ENCODE measurements around the gene CTSE. TPM values are rescaled to one million over a fixed set of nuclear protein-coding genes. Genes with fewer than 3 reads are reported as not detected.
A peak's percentile ranks its signal among the peaks of the same experiment; 100 is the strongest.

The CTSE gene
- total and polyA plus RNA-seq, 2 experiments from 2014 or later, result not detected

GRCh38 chr1:205965036-205965884, 58.4 kb downstream of the CTSE start:
- no peak overlapping the region for H3K4me3 ChIP-seq
- H3K4me1 ChIP-seq (ENCODE audit: insufficient read depth), result no peaks in the 10 kb centered on the region
- H4K20me1 ChIP-seq (replicated peaks; ENCODE audit: insufficient read depth), result no peaks in the 10 kb centered on the region
- H3K9me2 ChIP-seq (ENCODE audit: insufficient read depth), result no peaks in the 10 kb centered on the region
- ATAC-seq, result peak; percentile 62
- TF ChIP-seq EZH2phosphoT487 (IDR thresholded peaks at IDR 0.05; ENCODE audit: unreplicated experiment) (no peak), CREB1 (CRISPR knock-in tag; IDR thresholded peaks at IDR 0.05; ENCODE audit: low read depth) (no peak), EZH2 (IDR thresholded peaks at IDR 0.05; ENCODE audit: low read depth, unreplicated experiment) (no peak), ZNF114 (CRISPR knock-in tag; IDR thresholded peaks at IDR 0.05) (no peak), POLR2AphosphoS5 (IDR thresholded peaks at IDR 0.05; ENCODE audit: low read depth) (no peak), JUNB (IDR thresholded peaks at IDR 0.05; ENCODE audit: unreplicated experiment) (no peak), REST (IDR thresholded peaks at IDR 0.05; ENCODE audit: unreplicated experiment) (no peak), STAT1 (IDR thresholded peaks at IDR 0.05; ENCODE audit: unreplicated experiment) (no peak), ZNF462 (CRISPR knock-in tag; IDR thresholded peaks at IDR 0.05) (no peak)
- no peak overlapping the region for H3K4me3 Mint-ChIP-seq
- H3K27ac ChIP-seq (ENCODE audit: low read depth), result no peak overlapping the region
- H3K27me3 Mint-ChIP-seq (ENCODE audit: insufficient read depth, low read depth, poor library complexity), result peaks cover 11% of the 10 kb centered on the region
- peaks cover 11% of the 10 kb centered on the region; the same call in 2 of the 3 replicates for H3K4me1 Mint-ChIP-seq
- H3F3A ChIP-seq (replicated peaks; ENCODE audit: low read depth), result no peaks in the 10 kb centered on the region
- no peaks in the 10 kb centered on the region for H3K27me3 ChIP-seq (ENCODE audit: insufficient read depth)
- H3K27ac Mint-ChIP-seq, result no peak overlapping the region
- H3K9me3 Mint-ChIP-seq, result no peaks in the 10 kb centered on the region
- no peaks in the 10 kb centered on the region for H3K36me3 ChIP-seq (ENCODE audit: insufficient read depth)
- no peak overlapping the region for H2AFZ ChIP-seq
- DNase-seq (ENCODE audit: low spot score), result no peak
- no peak overlapping the region for H3K4me2 ChIP-seq
- no peaks in the 10 kb centered on the region for H3K36me3 Mint-ChIP-seq (ENCODE audit: low read depth)
- no peaks in the 10 kb centered on the region for H3K79me2 ChIP-seq (replicated peaks; ENCODE audit: insufficient read depth)
